Colon (tissue), 2 donors: ENCODE measurements around the gene PRR5.

Source experiments
- FAIRE-seq: peaks from 2 replicates; lab custom pipeline; 2012; peaks lifted over from hg19 to GRCh38; lab: Jason Lieb, UNC
- donor health status: control.
- donor health status: control.

Gene PRR5

DNA sequence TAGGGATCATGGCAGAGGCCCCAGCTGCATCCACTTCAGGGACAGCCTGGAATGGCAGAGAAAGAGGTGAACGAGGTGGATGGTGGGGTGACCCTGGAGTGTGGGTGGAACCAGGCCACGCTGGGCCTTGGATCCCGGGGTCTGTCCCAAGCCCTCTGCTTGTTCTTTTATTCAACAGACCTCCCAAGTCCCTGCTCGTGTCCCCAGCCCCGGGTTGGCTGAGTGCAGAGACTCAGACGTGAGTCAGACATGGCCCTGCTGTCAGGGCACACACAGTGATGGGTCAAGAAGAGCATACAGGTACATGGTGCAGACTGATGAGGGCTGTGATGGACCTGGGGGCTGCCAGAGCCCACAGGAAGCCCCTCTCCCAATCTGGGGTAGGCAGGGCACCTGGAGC, 57.0 kb downstream of the PRR5 start:
- no peak for FAIRE-seq

DNA sequence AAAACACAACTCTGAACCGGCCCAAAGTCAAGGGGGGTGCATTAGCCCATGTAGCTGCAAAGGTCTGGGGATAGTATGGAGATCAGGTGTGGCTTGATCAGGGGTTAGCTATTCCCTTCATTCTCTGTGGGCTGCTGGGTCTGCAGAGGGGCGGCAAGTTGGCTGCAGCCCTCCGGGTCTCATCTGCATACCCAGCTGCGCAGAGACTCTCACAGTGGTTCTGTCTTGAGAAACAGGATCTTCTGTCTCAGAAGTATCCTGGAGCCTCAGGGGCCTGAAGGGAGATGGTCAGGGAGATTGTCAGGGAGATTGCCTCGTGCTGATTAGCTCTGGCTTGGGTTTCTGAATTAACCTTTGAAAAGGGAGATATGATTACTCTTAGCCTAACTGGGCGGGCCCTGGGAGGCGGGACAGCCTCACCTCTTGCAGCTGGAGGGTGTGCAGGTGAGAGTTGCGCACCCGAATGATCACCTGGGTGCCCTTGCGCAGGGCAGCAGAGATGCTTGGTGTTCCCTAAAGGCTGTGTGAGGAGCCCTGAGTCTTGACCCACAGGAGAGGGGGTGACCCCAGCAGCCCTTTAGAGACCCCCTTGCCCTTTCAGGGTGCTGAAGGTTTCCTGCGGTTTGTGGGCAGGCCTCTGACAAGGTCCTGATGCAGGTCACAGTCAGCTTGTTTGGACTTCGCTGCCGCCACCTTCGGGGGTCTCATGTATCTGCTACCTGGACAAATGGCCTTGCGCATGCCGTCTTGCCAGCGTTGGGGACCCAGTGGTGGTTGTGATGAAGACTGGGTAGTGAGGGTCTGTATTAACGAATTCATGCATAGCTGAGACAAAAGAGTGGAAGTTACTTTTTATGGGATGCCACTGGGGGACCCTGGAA, 57.7 kb downstream of the PRR5 start:
- FAIRE-seq = no peak

DNA sequence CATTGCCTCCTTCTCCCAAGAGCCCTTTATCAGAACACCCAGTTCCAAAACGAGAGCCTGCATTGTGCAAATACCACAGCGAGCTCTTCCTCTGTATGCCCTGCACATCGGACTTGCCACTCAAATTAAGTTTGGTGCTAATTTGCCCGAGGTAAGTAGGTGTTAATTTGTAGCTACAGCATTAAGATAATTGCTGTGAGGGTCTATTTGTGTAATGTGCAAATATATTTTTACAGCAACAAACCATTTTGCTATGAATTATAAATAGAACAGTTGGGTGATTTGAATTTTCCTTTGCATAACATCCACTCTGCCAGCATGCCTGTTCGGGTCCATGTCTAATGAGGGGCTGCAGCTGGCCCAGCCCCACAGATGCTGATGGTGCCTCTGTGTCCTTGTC, 58.5 kb downstream of the PRR5 start:
- no peak for FAIRE-seq

DNA sequence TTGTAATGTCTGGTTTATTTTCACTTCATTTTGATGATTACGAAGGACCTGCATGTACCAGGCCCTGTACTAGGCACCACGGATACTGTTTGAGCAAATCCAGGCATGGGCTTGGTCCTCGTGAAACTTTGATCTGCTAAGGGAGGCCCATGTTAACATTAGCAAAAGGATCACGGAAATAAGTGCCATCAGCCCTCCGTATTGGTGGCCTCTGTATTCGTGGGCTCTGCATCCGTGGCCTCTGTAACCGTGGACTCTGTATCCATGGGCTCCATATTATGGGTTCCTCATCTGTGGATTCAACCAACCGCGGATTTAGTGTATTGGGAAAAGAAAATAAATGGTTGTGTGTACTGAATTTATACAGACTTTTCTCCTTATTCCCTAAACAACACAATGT, 59.0 kb downstream of the PRR5 start:
- no peak for FAIRE-seq

DNA sequence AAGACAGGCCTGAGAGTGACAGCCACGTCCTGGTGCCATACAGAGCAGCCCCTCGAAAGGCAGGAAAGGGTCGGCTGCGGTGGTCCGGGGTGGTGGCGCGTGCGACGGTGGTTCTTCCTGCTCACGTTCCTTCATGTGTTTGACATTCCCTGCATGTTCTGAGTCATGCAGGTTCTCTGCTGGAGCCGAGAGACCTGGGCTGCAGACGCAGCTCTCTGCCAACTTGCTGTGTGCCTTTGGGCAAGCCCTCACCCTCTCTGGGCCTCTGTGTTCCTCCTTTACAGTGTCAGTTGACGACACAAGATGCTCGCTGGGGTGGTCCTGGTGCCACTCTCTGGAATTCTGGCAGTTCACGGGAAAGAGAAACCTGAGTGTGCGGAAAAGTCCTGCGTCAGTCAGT, 62.4 kb downstream of the PRR5 start:
- FAIRE-seq = no peak

DNA sequence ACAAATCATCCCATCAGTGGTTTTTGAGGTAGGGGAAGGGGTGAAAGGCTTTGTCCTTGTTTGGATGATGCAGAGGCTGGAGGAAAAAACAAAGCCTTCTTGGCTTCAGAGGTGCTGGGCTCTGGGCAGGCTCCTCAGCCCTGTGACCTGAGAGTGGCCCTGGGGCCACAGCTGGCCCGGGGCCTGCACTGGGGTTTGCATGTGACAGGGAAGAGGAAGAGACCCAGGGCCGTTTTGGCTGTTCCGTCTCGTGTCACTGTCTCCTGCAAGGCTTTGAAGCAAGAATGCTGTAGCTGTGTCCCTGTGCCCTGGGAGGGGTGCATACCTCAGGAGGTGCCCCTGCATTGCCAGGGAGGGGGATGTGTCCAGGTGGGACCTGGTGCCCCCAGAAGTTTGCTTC, 63.0 kb downstream of the PRR5 start:
- FAIRE-seq = no peak

DNA sequence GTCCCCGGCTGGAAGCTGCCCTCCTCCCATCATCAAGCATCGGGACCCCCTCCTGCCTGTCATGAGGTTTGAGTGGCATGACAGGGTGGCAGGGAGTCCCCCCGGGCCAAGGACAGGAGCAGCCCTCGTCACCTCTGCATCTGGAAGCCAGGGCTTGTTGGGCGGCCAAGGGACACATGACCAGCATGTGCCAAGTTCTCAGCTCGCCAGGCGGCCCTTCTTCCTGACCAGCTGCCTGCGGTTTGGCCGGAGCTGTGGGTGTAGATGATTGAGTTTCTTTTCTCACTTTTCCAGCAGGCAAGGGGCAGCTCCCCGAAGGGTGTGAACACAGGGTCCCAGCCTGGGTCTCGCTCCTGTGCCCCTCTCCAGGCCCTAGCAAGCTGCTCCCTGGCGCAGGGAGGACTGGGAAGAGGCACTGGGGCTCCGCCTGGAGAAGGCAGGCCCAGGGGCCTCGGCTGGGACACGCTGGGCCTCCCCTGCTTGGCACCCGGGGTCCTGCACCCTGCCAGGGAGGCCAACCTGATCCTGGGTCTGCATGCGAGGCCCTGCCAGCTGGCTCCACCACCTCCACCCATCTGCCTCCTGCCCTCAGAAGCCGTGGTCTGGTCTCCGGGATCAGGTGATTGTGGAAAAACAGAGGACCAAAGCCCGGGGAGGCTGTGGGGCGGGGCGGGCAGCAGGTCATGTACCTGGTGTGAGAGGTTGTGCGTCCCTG, 63.7 kb downstream of the PRR5 start:
- FAIRE-seq = no peak

DNA sequence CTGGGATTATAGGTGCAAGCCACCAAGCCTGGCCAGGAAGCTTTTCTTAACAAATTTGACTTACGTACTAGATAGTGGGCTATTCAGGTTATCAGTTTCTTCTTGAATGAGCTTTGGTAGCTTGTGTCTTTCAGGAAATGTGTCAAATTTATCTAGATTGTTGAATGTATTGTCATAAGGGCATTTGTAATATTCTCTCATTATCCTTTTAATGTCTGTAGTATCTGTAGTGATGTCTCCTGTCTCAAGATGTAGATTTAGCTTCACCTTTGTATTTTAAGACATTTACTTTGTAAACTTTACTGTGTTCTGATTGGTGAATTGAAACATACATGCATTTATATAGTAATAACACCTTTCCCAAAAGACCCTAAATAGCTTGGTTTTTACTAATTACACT, 71.1 kb downstream of the PRR5 start:
- FAIRE-seq = no peak

DNA sequence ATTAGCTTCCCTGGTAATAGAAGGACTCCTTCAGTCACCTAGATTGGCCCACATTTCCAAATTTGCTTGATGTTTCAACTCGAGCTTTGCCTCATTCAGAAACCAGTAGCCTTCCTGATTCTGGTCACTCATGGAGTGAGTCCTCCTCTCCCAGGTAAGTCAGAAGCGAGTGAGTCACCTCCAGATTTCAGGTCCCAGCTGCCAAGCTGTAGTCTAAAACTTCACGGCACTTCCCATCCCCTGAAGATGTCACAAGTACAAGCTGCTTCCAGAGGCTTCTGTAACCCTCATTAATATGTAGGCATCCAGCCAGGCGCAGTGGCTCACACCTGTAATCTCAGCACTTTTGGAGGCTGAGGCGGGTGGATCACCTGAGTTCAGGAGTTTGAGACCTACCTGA, 73.9 kb downstream of the PRR5 start:
- FAIRE-seq = no peak

DNA sequence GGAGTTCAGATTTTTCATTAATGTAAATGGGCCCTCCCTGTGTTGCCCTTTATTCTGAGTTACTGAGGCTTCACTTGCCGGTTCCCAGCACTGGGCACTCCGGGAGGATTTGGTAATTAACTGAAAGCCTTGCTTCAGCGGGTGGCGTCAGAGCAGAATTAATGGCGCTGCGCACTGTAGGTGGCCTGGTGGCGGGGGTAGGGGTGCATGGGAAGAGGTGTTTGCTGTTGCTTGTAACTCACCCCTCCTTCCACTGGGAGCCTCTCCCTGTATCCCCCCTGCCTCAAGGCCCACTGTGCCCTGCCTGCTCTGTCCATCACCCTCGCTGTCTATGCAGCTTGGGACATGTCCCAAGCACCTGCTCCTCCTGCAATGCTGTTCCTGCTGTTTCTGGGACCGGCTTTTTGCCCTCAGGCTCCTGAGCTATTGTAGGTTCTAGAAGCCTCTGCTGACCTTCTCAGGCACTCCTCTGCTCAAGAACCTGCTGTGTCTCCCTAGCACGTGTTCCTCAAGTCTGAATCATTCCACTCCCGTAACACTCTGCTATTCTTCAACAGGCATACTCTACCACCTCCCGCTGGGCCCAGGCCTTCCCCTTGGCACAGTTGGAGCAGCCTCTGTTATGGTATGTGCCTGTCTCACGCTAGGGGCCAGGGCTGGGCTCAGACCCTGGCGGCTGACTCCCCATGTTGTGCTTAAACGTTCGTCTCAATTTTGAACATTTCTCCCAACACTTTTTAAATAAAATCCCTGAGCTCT, 74.8 kb downstream of the PRR5 start:
- no peak for FAIRE-seq

DNA sequence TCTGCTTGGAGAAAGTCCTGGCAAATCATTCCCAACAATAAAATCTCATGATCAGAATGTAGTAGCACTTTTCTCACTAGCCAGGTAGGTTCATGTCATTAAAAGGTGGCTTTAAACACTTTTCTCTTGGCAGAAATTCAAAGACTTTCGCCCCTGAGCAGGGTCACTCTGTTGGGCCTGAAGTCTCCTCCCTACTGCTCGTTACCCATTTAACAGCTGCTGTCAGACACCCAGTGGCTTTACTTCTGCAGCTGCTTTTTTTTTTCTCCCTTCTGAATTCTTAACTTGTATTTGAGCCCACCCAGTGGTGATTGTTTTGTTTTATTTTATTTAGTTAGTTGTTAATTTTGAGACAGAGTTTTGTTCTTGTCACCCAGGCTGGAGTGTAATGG, 75.4 kb downstream of the PRR5 start:
- no peak for FAIRE-seq

DNA sequence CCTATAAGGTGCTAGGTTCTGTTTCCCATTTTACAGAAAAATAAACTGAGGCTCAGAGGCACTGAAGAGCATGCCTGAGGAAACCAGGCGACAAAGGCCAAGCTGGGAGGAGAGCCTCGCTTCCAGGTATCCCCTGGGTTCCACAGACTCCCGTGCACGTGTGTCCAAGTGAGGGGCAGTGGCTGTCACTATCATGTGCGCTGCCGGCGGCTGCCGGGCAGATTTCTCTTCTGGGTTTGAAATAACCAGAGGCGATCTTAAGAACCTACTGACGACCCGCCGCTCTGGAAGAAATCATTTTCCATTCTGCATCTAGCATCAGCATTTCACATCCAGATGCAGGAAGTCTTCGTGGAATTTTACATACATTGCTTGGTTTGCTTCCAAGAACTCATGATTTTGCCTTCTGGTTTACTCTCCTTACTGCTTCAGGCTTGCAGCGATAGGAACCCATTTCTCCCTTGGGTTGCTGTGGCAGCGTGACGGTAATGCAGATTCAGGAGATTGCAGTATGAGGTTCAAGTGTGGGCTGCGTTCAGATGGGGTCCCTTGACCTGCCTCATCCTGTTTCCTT, 79.0 kb downstream of the PRR5 start:
- FAIRE-seq = no peak

DNA sequence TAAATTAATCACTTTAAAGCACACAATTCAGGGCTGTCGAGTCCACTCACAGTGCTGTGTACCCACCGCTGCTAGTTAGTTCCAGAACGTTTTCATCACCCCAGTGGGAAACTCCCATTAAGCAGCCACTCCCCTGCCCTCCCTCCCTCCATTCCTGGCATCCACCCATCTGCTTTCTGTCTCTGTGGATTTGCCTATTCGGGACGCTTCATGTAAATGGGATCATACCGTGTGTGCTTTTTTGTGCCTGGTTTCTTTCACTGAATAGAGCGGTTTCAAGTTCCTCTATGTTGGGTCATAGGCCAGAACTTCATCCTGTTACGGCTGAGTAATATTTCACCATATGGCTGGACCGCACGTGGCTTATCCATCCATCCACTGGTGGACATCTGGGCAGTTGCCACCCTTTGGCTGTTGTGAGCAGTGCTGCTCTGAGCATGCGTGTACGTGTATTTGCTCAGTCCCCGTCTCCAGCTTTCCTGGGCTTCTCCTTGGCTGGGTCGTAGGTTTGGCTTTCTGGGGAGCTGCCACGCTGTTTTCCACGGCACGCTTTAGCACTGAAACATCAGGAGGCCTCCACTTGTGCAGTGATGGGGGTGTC, 80.5 kb downstream of the PRR5 start:
- no peak for FAIRE-seq

DNA sequence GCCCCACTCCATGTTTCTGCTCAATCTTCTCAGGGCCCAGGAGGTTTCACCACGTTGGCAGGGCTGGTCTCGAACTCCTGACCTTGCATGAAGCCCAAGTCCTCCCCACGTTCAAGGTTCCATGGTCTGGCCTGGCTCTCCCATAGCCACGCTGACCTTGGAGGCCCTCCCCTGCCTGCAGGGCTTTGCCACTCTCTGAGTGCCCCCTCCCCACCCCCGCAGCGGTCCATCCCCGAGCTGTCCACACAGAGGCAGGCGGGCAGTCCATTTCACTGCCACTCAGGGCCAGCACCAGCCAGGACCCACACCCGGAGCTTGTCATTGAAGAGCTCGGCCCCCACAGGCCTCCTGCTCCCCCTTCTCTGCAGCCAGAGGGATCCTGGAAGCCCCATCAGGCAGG, 81.1 kb downstream of the PRR5 start:
- no peak for FAIRE-seq

DNA sequence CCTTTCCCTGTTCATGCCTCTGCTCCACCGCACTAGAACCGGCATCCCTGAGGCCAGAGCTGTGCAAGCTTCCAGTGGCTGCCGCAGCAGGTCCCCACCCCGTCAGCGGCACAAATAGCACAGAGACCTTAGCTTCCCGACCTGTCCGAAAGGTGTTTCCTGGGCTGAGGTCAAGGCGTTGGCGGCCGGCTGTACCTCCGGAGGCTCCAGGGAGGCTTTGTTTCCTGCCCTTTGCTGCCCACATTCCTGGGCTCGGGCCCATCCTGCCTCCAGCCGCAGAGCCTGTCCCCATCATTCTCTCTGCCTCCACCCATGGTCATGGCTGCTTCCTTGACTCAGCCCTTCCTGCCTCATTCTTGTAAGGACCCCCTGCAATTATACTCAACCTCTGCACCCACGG, 81.6 kb downstream of the PRR5 start:
- FAIRE-seq = no peak

DNA sequence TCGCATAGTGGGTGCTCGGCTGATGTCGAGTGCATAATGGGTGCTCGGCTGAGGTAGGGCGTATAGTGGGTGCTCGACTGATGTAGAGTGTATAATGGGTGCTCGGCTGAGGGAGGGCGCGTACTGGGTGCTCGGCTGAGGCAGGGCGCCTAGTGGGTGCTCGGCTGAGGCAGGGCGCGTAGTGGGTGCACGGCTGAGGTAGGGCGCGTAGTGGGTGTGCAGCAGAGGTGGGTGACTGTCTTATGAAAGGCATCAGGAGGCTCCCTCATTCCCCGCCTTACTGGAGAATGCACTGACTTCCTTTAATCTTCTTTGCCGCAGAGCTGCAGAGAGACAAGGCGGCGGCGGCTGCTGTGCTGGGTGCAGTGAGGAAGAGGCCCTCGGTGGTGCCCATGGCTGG, 84.1 kb downstream of the PRR5 start:
- no peak for FAIRE-seq

DNA sequence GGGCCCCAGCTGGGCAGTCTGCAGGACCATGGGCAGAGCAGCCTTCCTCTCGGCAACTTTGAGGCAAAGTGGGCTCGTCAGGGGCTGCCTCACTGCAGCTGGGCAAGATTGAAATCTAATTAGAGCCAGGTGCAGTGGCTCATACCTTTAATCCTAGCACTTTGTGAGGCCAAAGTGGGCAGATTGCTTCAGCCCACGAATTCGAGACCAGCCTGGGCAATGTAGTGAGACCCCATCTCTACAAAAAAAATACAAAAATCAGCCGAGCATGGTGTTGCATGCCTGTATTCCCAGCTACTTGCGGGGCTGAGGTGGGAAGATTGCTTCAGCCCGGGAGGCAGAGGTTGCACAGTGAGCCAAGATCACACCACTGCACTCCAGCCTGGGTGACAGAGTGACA, 84.6 kb downstream of the PRR5 start:
- FAIRE-seq = no peak
